ENCODE results near the gene CCDC124.

Gene CCDC124

GRCh38 chr19:17953869-17954268 lies 21.1 kb downstream of the CCDC124 start:
- no peak for DNase-seq (ENCODE audit: low read depth)

GRCh38 chr19:17954401-17954800 lies 21.6 kb downstream of the CCDC124 start:
- DNase-seq (ENCODE audit: low read depth), result no peak

- no peak for DNase-seq (ENCODE audit: low read depth)
Observed at GRCh38 chr19:17957149-17957849, 24.5 kb downstream of the CCDC124 start.

GRCh38 chr19:17957885-17958284 lies 25.1 kb downstream of the CCDC124 start:
- DNase-seq (ENCODE audit: low read depth), result no peak

- no peak for DNase-seq (ENCODE audit: low read depth)
Observed at GRCh38 chr19:17963936-17964691, 31.3 kb downstream of the CCDC124 start.

- no peak for DNase-seq (ENCODE audit: low read depth)
Observed at GRCh38 chr19:17965370-17966128, 32.7 kb downstream of the CCDC124 start.

GRCh38 chr19:17966129-17966483 lies 33.3 kb downstream of the CCDC124 start:
- no peak for DNase-seq (ENCODE audit: low read depth)

- no peak for DNase-seq (ENCODE audit: low read depth)
Observed at GRCh38 chr19:17966550-17967256, 33.9 kb downstream of the CCDC124 start, which contains the start of gene KCNN1. TSS of gene KCNN1 (plus strand) at chr19:17967107. CDS start at chr19:17973889, 6,782 bp downstream.

- DNase-seq (ENCODE audit: low read depth), result no peak
Observed at GRCh38 chr19:17967257-17968051, 34.6 kb downstream of the CCDC124 start.

- no peak for DNase-seq (ENCODE audit: low read depth)
Observed at GRCh38 chr19:17968362-17968761, 35.5 kb downstream of the CCDC124 start.

- DNase-seq (ENCODE audit: low read depth), result no peak
Observed at GRCh38 chr19:17969096-17969792, 36.4 kb downstream of the CCDC124 start.

- DNase-seq (ENCODE audit: low read depth), result no peak
Observed at GRCh38 chr19:17972230-17972629, 39.4 kb downstream of the CCDC124 start.

- no peak for DNase-seq (ENCODE audit: low read depth)
Observed at GRCh38 chr19:17973759-17974158, 40.9 kb downstream of the CCDC124 start.

GRCh38 chr19:17974551-17974950 lies 41.7 kb downstream of the CCDC124 start:
- no peak for DNase-seq (ENCODE audit: low read depth)

GRCh38 chr19:17975032-17975431 lies 42.2 kb downstream of the CCDC124 start:
- no peak for DNase-seq (ENCODE audit: low read depth)

- no peak for DNase-seq (ENCODE audit: low read depth)
Observed at GRCh38 chr19:17977021-17977420, 44.2 kb downstream of the CCDC124 start.

GRCh38 chr19:17977488-17977887 lies 44.7 kb downstream of the CCDC124 start:
- DNase-seq (ENCODE audit: low read depth), result no peak

- DNase-seq (ENCODE audit: low read depth), result no peak
Observed at GRCh38 chr19:17981611-17982010, 48.8 kb downstream of the CCDC124 start.

- no peak for DNase-seq (ENCODE audit: low read depth)
Observed at GRCh38 chr19:17982430-17982829, 49.6 kb downstream of the CCDC124 start.

- no peak for DNase-seq (ENCODE audit: low read depth)
Observed at GRCh38 chr19:17985037-17985818, 52.4 kb downstream of the CCDC124 start.

Measured in stimulated activated CD8-positive, alpha-beta memory T cell treated with anti-CD3 and anti-CD28 coated beads, Interleukin-7, amount 100 ng/mL, for 24 hours (primary cell).